NCI-H226 (cell line): ENCODE results near the gene BOK.

Experiments
- DNase-seq: peaks from one replicate; pipeline ENCODE4 v3.0.0-alpha.2; 2015

The BOK gene

DNA sequence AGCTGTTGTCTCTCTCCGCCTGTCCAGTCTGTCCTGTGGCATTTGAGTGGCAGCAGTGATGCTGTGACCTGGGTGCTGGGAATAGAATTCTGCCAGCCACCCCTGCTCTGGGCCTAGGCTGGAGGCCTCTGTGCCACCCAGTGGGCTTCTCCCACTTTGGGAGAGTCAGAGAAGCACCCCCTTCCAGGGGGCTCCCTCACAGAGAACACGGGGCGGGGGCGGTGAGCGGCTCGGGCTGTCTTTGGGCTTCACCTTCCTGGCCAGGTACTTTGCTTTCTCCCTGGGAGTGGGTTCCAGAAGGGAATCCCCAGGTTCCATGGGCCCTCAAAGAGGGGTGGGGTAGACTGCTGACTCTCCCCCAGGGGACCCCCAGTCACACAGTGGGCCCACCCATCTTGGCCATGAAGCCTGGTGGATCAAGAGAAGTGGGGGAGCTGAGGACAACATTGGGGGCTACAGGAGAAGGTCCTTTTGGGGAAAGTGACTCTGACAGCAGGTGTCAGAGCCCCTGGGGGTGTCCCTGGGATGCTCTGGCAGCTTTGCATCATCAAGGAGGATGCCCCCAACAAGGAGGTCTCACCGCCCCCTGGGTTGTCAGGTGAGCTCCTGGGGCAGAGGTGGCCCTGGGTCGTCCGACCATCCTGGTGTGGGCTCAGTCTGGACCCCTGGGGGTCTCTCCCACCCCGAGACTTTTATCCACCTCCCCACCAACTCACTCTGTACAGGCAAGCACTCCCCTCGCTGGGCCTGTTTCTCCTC is 18.8 kb upstream of the BOK start:
- DNase-seq: no peak

DNA sequence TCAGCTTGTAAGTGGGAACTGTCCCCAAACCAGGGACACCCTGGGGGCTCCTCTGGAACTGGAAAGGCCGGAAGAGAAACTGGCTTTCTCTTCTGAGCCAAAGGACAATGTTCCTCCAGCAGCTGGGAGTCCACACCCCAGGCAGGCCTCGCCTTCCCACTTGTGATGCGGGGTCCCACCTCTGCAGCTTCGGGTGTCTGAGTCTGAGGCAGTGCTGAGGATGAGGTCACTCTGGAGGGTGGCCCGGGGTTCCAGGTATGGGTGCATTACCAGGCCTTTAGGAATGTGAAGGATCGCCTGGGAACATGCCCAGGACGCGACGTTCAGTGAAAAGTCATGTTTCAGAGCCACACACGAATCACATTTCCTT is 18.2 kb upstream of the BOK start:
- DNase-seq: peak; percentile 22

DNA sequence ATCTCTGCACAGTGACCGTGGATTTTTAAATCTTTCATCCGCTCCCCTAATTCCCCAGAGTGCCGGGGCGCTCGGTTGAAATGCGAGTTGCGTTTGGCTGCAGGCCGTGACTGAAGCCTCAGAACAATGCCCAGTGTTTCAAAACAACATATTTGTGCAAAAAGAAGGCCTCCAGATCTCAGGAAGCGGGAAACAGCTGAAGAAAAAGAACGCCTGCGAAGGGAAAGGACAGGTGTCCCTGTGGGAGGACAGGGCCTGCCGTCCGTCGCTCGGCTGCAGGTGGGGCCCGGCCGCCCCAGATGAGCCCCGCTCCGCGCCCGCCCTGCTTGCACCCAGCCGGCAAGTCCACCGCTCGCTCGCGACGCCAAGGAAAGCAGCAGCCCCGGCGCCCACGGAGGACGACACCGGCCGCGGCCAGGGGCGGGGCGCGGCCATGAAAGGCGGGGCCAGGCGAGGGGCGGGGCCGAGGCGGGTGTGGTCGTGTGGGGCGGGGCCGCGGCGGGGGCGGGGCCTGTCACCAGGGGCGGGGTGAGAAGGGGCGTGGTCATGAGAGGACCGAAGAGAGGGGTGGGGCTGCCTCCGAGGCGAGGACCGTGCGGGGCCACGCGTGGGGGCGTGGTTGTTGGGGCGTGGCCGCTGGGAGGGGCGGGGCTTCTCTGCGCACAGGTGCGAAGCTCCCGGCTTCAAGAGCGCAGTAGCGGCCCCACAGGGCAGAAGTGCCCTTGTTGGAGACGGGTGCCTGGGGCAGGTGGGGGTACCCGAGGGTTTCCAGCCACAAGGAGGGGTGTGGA is 17.6 kb upstream of the BOK start:
- no peak for DNase-seq

DNA sequence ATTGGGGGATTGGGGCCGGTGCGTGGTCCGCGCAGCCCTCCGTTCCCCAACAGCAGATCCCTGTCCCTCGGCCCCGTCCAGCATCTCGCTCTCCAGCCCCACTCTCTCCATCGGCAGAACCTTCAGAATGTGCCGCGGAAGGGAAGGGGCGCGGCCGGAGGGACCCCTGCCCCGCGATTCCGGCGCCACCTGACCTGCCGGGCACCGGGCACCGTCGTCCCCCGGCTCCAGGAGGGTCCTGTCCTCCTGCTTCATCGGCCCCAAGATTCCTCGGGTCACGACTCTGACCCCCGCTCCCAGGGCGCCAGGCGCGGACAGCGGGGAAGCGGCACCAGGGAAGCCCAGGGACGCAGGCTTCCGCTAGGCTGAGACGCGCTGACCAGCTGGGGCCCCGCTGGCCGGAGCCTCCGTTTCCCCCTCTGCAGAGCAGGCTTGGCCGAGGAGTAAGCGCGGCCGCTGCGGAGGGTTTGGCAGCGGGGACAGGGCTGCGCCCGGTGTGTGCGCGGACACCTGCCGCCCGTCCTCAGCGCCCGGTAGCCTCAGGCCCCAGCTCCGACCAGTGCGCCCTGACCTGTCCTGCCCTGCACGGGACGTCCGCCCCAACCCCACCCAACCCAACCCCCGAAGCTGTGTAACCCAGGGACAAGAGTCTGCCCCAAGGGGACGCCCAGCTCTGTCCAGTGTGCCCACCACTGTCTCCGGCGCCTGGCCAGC is 16.8 kb upstream of the BOK start:
- no peak for DNase-seq

DNA sequence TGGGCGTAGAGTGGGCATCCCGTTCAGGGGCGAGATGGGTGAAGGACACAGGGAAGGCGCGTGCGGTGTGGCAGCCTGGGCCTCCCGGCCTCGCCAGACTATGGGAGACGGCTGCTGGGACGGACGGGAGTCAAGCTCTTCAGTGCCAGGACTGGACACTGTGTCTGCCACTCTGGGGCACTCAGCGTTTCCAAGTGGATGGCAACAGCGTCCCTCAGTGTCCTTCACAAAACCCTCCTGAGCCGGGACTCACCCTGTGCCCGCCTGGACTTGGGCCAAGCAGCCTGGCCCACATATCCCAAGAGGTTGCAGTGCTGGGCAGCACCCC is 16.3 kb upstream of the BOK start:
- no peak for DNase-seq

DNA sequence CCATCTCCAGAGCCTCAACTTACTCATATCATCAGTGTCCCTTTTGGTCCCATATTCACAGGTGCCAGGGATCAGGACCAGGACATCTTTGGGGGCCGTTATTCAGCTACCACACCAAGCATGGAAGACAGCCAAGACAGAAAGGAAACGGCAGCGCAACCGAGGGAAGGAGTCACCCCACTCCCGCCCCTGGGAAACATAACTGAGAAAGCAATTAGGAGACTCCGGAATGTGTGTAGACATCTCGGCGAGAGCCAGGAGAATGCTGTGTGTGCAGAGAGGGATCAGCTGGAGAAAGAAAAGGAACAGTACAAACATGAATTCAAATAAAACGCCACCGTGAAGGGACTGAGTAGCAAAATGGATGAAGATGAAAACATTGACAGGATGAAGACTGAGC is 13.4 kb upstream of the BOK start:
- DNase-seq: peak; percentile 60

DNA sequence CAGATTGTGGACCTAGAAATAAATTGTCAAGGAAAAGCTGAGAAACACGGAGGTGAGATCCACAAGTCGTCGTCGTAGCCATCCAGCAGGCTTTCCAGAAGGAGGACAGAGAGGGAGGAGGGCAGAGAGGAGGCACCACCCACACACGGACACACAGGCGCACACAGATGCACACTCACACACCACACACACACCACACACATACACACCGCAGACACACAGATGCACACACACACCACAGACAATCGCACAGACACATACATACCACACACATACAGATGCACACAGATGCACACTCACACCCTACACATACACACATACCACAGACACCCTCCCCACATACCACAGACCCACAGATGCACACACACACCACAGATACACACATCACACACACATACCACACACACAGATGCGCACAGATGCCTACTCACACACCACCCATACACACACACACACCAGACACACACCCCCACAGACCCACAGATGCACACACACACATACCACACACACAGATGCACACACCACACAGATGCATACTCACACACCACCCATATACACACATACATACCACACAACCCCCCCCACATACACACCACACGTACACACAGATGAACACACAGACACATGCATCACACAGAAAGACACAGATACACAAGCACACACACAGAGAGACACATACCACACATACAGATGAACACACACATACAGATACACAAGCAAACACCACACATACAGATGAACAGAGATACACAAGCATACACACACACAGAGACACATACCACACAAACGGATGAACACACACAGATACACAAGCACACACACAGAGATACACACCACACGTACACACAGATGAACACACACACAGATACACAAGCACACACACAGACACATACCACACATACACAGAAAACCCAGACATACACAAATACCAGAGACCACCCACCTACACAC is 12.7 kb upstream of the BOK start:
- no peak for DNase-seq

DNA sequence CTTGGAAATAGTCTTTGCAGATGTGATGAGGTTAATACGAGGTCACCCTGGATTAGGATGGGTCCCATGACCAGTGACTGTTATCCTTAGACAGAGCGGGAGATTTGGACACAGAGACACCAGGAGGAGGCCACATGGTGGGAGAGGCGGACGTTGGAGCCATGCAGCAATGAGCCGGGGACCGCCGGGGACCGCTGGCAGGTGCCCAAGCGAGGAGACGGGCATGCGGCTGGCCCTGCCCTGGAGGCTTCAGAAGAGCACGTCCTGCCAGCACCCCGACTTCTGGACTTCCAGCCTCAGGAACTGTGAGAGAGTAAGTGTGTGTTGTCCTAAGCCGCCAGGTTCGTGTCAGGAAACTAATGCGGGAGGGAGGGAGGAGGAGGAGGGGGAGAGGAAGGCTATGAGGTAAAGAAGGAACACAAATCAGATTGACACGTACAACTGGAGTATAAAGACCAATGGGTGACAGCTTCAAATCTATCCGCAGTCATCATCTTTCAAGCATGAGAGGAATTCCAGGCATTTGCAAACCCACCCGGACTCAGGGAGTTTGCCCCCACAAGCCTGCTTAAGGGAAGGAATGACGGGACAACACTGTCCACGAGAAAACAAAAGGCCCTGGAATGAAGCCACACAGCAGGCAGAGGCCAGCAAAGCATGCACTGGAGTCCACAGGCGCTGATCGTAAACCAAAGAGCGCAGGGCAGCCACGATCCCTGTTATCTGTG is 11.6 kb upstream of the BOK start:
- peak; percentile 100 for DNase-seq

DNA sequence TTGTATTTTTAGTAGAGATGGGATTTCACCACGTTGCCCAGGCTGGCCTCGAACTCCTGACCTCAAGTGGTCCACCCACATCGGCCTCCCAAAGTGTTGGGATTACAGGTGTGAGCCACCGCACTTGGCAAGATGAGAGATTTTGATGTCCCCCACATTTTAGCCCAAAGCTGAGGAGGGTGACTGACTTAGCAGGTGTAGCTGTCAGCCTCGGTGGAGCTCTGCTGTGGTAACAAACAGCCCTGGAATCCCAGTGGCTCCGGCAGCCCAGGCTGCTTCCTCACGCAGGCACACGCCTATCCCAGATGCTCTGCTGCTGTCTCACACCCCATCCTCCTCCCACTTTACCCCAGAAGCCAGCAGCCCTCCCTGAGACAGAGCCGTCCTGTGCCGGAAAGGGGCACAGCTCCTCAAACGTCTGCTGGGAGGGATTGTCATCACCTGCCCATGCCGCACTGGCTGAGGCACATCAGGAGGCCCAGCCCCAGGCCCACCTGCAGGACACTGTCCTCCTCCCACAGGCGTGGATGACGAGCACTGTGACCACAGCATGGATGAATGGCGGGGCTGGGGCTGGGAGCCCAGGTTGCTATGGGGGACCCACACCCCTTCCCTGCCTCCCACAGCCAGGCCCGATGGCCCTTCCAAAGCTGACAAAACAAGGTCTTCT is 10.6 kb upstream of the BOK start:
- DNase-seq: no peak

DNA sequence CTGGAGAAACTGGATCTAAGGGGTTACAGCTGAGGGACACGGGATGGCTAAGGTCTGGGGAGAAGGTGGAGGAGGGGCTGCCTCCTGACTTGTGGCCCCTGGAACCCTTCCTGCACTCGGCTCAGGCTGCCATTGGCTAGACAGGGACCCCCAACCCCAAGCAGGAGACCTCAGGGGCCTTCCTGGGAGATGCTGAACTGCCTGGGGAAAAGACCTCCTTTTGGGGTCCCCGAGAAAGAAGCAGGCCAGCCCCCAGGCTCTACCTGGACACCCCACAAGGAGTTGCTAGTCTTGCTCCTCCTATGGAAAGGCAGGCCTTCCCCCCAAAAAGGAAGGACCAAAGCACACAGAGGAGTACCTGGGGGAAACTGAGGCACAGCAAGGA is 10.1 kb upstream of the BOK start:
- DNase-seq: no peak

DNA sequence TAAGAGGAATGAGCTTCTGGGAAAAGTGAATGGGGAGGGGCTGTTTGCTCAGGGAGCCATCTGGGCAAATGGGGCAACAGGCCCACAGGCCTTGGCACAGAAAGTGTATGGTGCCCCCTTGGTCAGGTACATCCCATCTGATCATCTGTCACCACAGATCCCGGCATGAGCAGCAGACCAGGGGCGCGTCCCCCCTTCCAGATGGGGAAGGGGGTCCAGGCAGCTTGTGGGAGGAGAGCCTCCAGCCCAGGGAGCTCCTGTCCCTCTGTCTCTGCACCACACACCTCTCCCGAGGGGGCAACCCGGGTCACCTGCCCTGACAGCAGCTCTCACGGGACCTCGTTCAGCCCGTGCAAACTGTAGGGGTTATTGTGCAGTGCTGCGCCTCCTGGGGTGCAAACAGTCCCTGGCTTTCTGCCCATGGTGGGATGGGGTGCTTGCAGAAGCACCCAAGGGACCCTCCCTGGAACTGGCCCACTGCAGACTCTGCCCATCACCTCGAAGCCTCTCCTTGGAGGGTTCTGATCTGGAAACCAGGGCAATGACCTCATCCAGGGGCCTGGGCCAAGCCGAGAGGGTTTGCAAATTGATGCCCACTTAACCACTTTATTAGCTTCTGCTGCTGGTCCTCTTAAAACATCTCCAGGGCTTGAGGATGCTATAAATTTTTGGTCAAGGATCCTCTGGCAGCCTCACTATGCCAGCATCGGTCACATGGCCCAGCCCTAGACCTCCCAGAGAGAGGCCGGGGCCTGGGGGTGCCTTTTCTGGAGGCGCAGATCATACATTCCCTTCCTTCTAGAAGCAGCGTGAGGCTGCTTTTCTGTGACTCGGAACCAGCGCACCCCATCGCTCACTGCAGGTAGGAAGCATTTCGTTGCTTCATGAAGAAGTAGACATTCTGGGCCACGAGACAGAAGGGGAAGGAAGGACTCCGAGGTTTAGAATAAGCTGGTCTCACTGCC is 7.6 kb upstream of the BOK start:
- no peak for DNase-seq

DNA sequence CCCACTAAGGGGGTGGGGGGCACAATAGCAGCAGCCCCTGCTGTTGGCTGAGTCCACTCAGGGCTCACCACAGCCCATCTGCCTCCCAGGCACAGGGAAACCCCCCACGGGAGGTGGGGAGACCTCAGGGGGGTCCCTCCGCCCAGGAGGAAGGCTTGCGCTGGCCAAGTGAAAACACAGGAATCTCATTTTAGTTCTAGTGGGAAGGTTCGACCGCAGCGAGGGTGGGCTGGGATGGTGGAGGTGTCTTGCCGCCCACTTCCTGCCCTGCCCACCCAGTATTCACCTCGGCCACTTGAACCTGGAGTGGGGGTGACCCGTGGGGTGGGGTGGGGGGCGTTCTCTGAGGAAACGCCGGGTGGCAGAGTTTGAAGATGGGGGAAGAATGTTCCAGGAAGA is 6.9 kb upstream of the BOK start:
- DNase-seq: no peak

DNA sequence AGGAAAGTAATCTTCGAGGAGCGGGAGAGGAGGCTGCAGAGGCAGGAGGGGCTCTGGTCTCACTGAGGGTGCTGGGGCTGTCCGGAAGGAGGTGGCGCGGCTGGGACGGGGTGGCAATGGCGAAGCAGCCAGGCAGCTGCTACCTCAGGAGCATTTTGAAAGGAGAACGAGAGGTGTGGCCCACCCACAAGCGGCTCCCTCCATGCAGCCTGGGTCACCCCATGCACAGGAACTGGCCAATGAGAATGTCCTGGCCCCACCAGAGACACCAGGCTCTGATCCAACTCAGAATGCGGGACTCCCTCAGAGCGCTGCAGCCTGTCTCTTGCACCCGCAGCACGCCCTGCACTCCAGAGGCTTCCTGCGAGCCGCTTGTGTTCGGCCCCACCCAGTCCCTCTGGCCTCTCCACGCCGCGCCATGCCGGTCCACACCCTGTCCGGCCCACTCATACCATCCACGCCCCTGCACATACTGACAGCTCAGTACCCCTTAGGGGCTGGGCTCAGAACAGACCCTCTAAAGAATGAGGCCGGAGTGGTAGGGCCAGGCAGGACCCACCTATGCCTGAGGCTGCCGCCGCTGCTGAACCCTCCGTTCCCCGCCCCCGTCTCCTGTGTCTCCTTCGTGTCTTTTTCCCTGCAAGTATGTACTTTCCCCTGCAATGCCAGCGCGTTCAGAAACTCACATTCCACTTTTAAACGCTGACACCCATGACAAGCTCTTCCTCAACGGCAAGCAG is 6.4 kb upstream of the BOK start:
- DNase-seq: no peak

DNA sequence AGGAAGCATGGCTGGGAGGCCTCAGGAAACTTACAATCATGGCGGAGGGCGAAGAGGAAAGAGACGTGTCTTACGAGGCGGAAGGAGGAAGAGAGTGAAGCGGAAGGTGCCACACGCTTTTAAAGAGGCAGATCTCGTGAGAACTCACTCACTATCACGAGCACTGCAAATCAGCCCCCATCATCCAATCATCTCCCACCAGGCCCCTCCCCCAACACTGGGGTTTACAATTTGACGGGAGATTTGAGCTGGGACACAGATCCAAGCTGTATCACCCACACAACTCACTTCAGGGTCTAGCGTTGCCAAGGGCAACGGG is 5.1 kb upstream of the BOK start:
- DNase-seq: no peak

DNA sequence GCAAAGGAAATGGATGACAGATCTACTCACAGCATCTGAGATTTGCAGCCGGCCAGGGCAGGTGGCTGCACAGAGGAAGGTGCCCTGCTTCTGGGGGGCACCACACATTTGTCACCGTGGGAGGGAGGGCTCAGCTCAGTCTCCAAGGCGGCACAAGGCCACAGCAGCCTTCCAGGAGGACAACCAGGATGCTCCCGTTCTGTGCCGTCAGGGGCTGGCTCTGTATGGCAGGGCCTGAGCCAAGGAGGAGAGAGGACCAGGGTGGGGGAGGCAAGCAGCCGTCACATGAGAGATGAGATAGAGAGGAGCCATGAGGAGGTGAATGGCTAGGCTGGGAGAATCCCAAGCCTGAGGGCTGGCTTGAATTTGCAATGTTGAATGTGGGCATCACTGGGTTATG is 4.6 kb upstream of the BOK start:
- DNase-seq: no peak

DNA sequence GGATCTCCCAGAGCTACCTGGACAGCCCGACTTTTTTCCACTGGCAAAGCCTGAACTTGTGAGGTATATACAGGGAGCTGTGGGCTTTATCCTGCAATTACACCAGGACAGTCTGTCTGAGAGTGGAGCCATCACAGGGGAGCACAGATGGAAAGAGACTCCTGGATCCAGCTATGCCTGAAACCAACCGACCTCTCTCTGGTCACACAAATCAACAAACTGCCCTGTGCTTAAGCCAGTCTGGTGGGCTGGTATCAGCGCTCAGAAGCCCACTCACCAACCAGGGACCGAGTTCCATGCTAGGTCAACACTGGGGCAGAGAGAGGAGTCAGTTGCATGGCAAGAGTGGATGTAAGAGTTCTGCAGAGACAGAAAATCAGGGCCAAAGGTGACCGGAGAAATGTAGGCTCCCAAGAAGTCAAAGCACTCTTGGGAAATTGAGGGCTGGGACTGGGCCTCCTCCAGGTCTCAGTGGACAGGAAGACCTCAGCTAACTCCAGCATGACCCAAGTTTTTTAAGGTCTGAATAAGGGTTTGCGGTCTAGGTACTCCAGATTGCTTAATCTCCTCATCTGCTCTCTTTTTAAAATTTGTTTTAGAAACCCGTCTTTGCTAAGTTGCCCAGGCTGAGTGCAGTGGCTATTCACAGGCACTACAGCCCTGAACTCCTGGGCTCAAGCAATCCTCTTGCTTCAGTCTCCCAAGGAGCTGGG is 3.8 kb upstream of the BOK start:
- DNase-seq: no peak

DNA sequence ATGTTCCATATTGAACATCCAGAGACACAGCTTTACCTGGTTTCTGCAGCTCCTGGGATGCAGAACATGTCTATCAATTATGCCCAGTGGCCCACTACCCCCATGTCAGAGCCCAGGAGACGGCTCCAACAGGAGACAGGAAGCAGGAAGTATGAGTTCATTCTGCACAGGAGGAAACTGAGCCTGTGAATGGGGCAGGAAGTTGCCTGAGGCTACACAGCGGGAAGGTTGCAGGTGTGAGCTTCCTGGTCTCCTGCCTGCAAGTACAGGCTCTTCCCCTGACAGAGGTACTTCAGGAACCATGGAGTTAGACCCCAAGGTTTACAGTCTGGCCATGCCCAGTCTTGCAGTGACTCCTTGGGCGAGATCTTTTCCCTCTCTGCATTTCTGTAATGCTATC is 2.8 kb upstream of the BOK start:
- DNase-seq: no peak

DNA sequence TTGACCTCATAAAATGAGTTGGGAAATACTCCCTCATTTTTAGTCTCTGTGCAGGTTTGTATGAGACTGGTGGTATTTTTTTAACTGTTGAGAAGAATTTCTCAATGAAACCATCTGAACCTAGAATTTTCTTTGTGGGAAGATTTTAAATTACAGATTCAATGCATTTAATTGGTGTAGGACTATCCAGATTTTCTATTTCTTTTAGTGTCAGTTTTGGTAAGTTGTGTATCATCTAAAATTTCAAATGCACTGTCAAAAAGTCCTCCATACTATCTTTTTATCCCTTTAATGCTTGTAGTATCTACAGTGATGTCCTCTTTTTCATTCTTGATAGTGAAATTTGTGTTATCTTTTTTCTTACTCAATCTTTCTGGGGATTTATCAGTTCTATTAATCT is 1.8 kb upstream of the BOK start:
- DNase-seq: no peak
